Neural progenitor cell (in vitro differentiated cells): Measurements from ENCODE around the gene DIS3L2.

ENCODE experiments used
- EZH2 ChIP-seq: fragments of 200-600 bp; sonication (generic); IDR thresholded peaks from 2 replicates; pipeline ENCODE4 v1.6.1; 2017; ENCODE audit warnings: antibody characterized with exemption, mild to moderate bottlenecking, moderate library complexity
- TF ChIP-seq, protein P1 (sequence below): fragments of 200-600 bp; sonication (generic); IDR thresholded peaks from 2 replicates; pipeline ENCODE4 v1.5.1; 2017; ENCODE audit warnings: antibody characterized with exemption, mild to moderate bottlenecking

DNA sequence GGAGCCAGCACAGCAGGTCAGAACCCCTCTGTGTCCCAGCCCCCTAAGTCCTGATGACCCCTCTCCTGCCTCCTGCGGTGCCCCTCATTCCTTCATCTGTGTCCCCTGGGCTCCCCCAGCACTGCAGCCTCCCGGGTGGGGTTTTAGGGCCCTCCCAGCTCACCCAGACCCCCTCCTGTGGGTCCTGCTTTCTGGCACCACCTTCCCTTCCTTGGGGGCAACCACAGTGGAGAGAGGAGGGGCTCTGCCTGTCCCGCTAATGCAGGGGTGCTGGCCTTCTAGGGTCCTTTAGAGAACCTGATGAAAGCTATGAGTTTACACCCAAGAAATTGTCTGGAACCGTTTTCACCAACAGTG is 374.3 kb downstream of the DIS3L2 start:
- TF ChIP-seq, protein P1, sequence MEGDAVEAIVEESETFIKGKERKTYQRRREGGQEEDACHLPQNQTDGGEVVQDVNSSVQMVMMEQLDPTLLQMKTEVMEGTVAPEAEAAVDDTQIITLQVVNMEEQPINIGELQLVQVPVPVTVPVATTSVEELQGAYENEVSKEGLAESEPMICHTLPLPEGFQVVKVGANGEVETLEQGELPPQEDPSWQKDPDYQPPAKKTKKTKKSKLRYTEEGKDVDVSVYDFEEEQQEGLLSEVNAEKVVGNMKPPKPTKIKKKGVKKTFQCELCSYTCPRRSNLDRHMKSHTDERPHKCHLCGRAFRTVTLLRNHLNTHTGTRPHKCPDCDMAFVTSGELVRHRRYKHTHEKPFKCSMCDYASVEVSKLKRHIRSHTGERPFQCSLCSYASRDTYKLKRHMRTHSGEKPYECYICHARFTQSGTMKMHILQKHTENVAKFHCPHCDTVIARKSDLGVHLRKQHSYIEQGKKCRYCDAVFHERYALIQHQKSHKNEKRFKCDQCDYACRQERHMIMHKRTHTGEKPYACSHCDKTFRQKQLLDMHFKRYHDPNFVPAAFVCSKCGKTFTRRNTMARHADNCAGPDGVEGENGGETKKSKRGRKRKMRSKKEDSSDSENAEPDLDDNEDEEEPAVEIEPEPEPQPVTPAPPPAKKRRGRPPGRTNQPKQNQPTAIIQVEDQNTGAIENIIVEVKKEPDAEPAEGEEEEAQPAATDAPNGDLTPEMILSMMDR, result no peak
- TF ChIP-seq EZH2, result no peak
